HG03103 (cell line): Measurements from ENCODE around the gene FLVCR2.
"Not testable (repeated sequence)": the region's sequence is repeated elsewhere in the genome, so short reads cannot be mapped to it uniquely, and the experiment has no call there.

ENCODE experiments used
- ATAC-seq: cut with Tn5 transposase; IDR thresholded peaks from one replicate; pipeline ENCODE4 v1.9.1; 2021; ENCODE audit warnings: low read depth; ENCODE audit not compliant: unreplicated experiment

The FLVCR2 gene

GRCh38 chr14:75658957-75659356 is 80.5 kb downstream of the FLVCR2 start:
- no peak for ATAC-seq

- no peak for ATAC-seq
These were observed 81.8 kb downstream of the FLVCR2 start for GRCh38 chr14:75660238-75660629.

- ATAC-seq = peak; percentile 94
These were observed 82.4 kb downstream of the FLVCR2 start, which contains the start of the genes ERG28 and TTLL5 for GRCh38 chr14:75660630-75661498. ERG28 (minus strand) TSS chr14:75660876; CDS start chr14:75657502, 3,374 bp downstream. TTLL5 (plus strand) TSS chr14:75661246; CDS start chr14:75663150, 1,904 bp downstream.

DNA sequence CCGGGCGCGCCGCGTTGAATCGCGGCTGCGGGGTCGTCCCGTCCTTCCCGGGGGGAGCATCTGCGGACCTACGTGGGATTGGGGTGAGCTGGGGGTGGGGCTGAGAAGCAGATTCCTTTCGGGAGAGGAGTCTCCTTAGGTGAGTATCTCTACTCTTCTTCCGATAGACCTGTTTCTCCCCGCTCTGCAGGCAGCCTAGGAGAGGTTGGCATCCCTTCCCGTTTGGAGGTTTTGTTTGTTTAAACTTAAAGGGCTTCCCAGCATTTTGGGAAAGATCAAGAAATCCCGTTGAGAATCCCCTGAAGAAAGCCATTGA is 83.0 kb downstream of the FLVCR2 start:
- ATAC-seq = no peak

DNA sequence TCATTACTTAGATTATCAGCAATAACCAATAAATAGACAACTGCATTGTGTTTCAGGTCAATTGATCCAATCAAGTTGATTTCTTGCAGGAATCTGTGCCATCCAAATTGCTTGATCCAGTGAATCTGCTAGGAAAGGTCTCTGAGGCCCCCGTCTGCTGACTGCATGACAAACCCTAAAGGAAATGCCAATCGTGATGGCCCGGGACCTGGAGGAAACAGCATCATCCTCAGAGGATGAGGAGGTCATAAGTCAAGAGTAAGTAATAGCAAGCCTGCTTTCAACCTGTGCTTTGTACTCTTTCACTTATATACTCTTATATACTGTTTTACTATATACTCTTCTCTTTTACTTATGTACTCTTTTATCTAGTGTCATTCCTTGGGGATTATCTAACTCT is 84.5 kb downstream of the FLVCR2 start:
- no peak for ATAC-seq

GRCh38 chr14:75667099-75667765 is 88.8 kb downstream of the FLVCR2 start:
- ATAC-seq = no peak

DNA sequence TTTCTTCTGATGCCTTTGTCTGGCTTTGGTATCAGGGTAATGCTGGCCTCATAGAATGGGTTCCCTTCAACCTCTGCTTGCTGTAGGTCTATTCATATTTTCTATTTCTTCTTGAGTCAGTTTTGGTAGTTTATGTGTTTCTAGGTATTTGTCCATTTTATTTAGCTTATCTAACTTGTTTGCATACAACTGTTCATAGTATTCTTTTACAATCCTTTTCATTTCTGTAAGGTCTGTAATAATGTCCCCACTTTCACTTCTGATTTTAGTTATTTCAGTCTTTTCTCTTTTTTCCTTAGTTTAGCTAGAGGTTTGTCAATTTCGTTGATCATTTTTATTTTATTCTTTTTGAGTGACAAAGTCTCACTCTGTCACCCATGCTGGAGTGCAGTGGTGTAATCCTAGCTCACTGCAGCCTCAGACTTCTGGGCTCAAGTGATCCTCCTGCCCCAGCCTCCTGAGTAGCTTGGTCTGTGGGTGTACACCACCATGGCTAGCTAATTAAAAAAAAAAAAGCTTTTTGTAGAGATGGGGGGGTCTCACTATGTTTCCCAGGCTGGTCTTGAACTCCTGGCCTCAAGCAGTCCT is 94.3 kb downstream of the FLVCR2 start:
- no peak for ATAC-seq

DNA sequence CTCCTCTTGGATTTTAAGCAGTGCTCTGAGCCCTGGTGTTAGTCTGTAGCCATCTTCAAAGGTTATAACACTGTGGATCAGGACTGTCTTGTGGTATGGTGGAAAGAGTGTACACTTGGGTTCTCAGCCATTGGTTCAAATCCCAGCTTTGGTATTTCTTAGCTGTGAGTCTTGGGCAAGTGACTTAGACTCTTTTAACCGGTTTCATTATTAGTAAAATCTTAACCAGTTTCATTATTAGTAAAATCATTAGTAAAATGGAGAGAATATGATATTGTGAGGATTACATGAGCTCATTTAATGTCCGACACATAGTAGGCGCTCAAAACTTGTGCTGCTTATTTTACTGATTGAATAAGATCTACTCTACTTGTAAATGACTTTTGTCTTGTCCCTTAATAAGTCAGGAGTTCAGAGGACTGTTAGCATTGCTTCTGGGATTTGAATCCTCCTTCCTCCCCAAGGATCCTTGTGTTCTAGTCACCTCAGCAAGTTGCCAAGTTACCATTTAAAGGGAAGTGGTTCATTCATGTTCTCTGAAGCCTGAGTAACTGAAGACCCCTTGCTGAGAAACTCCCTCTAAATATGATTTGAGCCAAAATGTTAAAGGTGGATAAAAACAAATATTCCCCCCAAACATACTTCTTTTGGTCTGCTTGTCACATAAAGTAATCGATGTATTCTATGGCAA is 95.1 kb downstream of the FLVCR2 start:
- ATAC-seq = peak; percentile 56

GRCh38 chr14:75675265-75675960 is 97.0 kb downstream of the FLVCR2 start:
- no peak for ATAC-seq

- ATAC-seq = no peak
These were observed 107.5 kb downstream of the FLVCR2 start for GRCh38 chr14:75685910-75686309.

DNA sequence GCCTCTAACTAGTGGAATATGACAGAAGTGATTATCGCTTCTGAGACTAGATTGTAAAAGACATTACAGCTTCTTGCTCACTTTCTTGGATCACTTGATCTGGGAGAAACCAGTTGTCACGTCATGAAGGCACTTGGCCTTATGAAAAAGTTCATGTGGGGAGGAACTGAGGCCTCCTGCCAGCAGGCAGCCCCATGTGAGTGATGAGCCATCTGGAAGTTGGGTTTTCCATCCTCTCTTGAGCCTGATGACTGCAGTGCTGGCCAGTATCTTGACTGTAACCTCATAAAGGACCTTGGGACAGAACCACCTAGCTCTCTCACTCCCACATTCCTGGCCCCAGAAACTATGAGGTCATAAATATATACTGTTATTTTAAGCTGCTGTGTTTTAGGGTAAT is 110.6 kb downstream of the FLVCR2 start:
- no peak for ATAC-seq

GRCh38 chr14:75690010-75690409 is 111.6 kb downstream of the FLVCR2 start:
- no peak for ATAC-seq

GRCh38 chr14:75695025-75695424 is 116.6 kb downstream of the FLVCR2 start:
- ATAC-seq = not testable (repeated sequence)

DNA sequence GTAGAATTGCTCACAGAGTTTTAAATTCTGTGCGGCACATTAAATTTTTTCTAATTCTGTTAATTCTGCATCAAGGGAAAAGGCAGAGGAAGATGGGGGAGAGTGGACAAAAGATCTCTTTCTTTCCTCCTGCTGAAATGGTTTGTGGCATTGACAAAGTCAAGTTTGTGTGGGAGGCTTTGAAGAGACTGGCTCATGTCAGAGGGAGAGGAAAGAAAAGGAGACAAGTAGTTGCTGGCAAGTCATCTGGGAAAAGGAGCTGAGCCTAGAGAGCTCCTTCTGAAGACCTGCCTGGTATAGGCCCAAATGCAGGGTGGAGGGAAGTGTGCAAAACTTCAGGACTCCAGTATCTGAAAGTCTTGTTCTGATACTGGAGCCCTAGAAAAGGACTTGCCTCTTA is 119.0 kb downstream of the FLVCR2 start:
- no peak for ATAC-seq
